PC-3 (cell line): ENCODE measurements around the gene CYB5B. TPM values are rescaled to one million over a fixed set of nuclear protein-coding genes. Genes with fewer than 3 reads are reported as not detected.

Experiments
- ATAC-seq: fragments of 200-7000 bp; cut with Tn5 transposase; 2 replicates; pipeline ENCODE4 v1.9.1; 2020; ENCODE audit warnings: mild to moderate bottlenecking, moderate library complexity
- BruUV-seq: library from RNA; stranded (reverse); fragments of 400-500 nt; replicated peaks from 2 replicates; lab custom pipeline; 2021; lab: Mats Ljungman, UMichigan
- CTCF ChIA-PET: fragments of 300-600 bp; sonication (Branson Sonifier 250); formaldehyde crosslinking; loops from one replicate; lab custom pipeline; 2022; ENCODE audit warnings: antibody characterized with exemption; lab: Charles Lee
- POLR2A ChIA-PET: fragments of 300-600 bp; sonication (Branson Sonifier 250); formaldehyde crosslinking; loops from one replicate; lab custom pipeline; 2022; ENCODE audit warnings: antibody characterized with exemption; ENCODE audit not compliant: unreplicated experiment; lab: Charles Lee
- DNase-seq: peaks from one replicate; pipeline ENCODE4 v3.0.0-alpha.2; 2015
- H2AFZ ChIP-seq: fragments of 300-600 bp; sonication (generic); 2 replicates; pipeline ENCODE4 v1.6.0; 2016; ENCODE audit warnings: antibody characterized with exemption, low read length
- H3F3A ChIP-seq: fragments of 300-600 bp; sonication (generic); one replicate; pipeline ENCODE4 v1.6.0; 2017; ENCODE audit warnings: antibody characterized with exemption, low read length, control low read depth, mild to moderate bottlenecking; ENCODE audit not compliant: unreplicated experiment
- H3K27ac ChIP-seq: fragments of 300-600 bp; sonication (generic); 2 replicates; pipeline ENCODE4 v1.5.1; 2016; ENCODE audit warnings: mild to moderate bottlenecking, low read length
- H3K27me3 ChIP-seq: fragments of 300-600 bp; sonication (generic); 2 replicates; pipeline ENCODE4 v1.6.1; 2016; ENCODE audit warnings: low read length, mixed read lengths
- H3K36me3 ChIP-seq: fragments of 300-600 bp; sonication (generic); 2 replicates; pipeline ENCODE4 v1.6.1; 2016; ENCODE audit warnings: low read depth, mixed run types, low read length, mixed read lengths
- H3K4me1 ChIP-seq: fragments of 300-600 bp; sonication (generic); 2 replicates; pipeline ENCODE4 v1.5.1; 2016; ENCODE audit warnings: low read length; ENCODE audit not compliant: insufficient read depth
- H3K4me2 ChIP-seq: fragments of 300-600 bp; sonication (generic); 2 replicates; pipeline ENCODE4 v1.6.0; 2016; ENCODE audit warnings: low read length
- H3K4me3 ChIP-seq: fragments of 300-600 bp; sonication (generic); 2 replicates; pipeline ENCODE4 v1.5.1; 2016; ENCODE audit warnings: mild to moderate bottlenecking, low read length, mixed read lengths
- H3K79me2 ChIP-seq: fragments of 300-600 bp; sonication (generic); 2 replicates; pipeline ENCODE4 v1.6.1; 2017; ENCODE audit warnings: low read length, mixed read lengths
- H3K9ac ChIP-seq: fragments of 300-600 bp; sonication (generic); 2 replicates; pipeline ENCODE4 v1.6.0; 2016; ENCODE audit warnings: mild to moderate bottlenecking, low read length
- H3K9me2 ChIP-seq: fragments of 300-600 bp; sonication (generic); replicated peaks from 2 replicates; pipeline ENCODE4 v1.6.1; 2016; ENCODE audit warnings: mixed run types, low read length, mixed read lengths
- H3K9me3 ChIP-seq: fragments of 300-600 bp; sonication (generic); 2 replicates; pipeline ENCODE4 v1.6.1; 2016; ENCODE audit warnings: low read length, mixed read lengths
- H4K20me1 ChIP-seq: fragments of 300-600 bp; sonication (generic); 2 replicates; pipeline ENCODE4 v1.6.1; 2016; ENCODE audit warnings: low read length, mixed read lengths
- EZH2 ChIP-seq: fragments of 300-600 bp; sonication (generic); IDR thresholded peaks from one replicate; pipeline ENCODE4 v1.6.1; 2017; ENCODE audit warnings: antibody characterized with exemption, mild to moderate bottlenecking, low read length; ENCODE audit not compliant: unreplicated experiment
- EZH2phosphoT487 ChIP-seq: fragments of 300-600 bp; sonication (generic); IDR thresholded peaks from 2 replicates; pipeline ENCODE4 v1.6.1; 2018; ENCODE audit warnings: mild to moderate bottlenecking, antibody characterized with exemption, low read length, borderline replicate concordance
- intact Hi-C: fragments of 100-400 bp; cut with micrococcal nuclease; formaldehyde crosslinking; loops from 2 replicates; pipeline ENCODE4 v1.9.0; 2023
- total RNA-seq: library from RNA; depleted of rRNA; stranded (reverse); fragments of >200 nt; gene quantifications from 2 replicates; pipeline ENCODE4 v1.2.3, GENCODE V29; 2014
- TF ChIP-seq, protein P1 (sequence below): fragments of 300-600 bp; sonication (generic); conservative IDR thresholded peaks from 2 replicates; pipeline ENCODE4 v1.5.1; 2017; ENCODE audit warnings: antibody characterized with exemption, low read depth, mild to moderate bottlenecking, low read length

Gene CYB5B
- total RNA-seq, 1 experiment from 2014 or later, result 64.5 TPM

DNA sequence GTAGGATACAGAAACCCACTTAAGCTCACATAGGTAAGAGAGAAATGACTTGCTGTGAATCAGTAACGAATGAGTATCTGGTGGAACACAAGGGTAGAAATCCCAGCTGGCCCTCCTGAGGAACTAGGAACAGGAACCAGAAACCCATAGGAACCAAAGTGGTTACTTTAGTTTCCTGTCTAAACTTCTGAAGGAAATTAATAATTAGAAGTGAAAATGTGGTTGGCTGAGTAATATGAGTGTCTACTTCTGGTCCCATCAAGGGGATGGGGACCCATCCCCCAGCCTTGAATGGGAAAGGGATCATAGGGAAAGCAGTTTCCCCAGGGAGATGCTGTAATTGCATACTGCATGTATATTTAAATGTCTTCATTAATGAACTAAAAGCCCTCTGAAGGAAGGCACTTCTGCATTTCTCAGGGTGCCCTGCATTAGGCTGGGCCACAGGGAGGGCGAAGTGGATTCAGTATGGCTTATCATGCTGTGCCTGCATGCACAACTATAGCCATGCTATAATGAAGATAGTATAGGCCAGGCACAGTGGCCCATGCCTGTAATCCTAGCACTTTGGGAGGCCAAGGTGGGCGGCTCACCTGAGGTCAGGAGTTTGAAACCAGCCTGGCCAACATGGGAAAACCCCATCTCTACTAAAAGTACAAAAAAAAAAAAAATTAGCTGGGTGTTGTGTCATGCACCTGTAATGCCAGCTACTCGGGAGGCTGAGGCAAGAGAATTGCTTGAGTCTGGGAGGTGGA, 45.6 kb downstream of the CYB5B start:
- Histone ChIP-seq H3K27me3 (no peaks in the 10 kb centered on the region), H3K36me3 (no peaks in the 10 kb centered on the region), H3K9me2 (no peaks in the 10 kb centered on the region), H3K4me2 (no peak overlapping the region), H2AFZ (no peak overlapping the region), H3K4me3 (no peak overlapping the region), H3F3A (no peaks in the 10 kb centered on the region), H3K9me3 (no peaks in the 10 kb centered on the region), H3K4me1 (peaks cover 21% of the 10 kb centered on the region), H3K9ac (no peak overlapping the region), H3K79me2 (no peaks in the 10 kb centered on the region), H4K20me1 (no peaks in the 10 kb centered on the region), H3K27ac (no peak overlapping the region)
- DNase-seq (no peak), ATAC-seq (no peak)
- intact Hi-C loops, result loop anchor here (5.0 to 10.0 kb wide), 3 partner anchors 53 to 97 kb away; partner anchors contain the start of gene NFAT5
- POLR2A ChIA-PET, result no interaction called here
- TF ChIP-seq, protein P1, sequence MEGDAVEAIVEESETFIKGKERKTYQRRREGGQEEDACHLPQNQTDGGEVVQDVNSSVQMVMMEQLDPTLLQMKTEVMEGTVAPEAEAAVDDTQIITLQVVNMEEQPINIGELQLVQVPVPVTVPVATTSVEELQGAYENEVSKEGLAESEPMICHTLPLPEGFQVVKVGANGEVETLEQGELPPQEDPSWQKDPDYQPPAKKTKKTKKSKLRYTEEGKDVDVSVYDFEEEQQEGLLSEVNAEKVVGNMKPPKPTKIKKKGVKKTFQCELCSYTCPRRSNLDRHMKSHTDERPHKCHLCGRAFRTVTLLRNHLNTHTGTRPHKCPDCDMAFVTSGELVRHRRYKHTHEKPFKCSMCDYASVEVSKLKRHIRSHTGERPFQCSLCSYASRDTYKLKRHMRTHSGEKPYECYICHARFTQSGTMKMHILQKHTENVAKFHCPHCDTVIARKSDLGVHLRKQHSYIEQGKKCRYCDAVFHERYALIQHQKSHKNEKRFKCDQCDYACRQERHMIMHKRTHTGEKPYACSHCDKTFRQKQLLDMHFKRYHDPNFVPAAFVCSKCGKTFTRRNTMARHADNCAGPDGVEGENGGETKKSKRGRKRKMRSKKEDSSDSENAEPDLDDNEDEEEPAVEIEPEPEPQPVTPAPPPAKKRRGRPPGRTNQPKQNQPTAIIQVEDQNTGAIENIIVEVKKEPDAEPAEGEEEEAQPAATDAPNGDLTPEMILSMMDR, result no peak
- TF ChIP-seq EZH2 (no peak), EZH2phosphoT487 (no peak)
- BruUV-seq, result no TSS peak
- CTCF ChIA-PET, result no interaction called here

DNA sequence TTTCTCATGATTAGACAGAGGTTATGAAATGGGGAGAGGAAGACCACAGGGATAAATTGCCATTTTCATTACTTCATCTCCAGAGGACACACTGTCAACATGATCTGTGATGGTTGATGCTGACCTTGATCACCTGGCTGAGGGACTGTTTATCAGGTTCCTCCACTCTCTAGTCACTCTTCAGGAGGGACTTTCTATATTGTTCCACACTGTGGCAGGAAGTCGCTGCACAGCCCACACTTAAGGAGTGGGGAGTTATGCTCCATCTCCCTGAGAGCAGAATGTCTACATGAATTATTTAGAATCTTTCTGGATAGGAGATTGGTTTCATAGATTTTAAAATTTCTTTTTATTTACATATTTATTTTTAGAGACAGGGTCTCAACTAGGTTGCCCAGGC, 46.7 kb downstream of the CYB5B start:
- Histone ChIP-seq H3F3A (no peaks in the 10 kb centered on the region), H3K36me3 (no peaks in the 10 kb centered on the region), H3K4me1 (peaks cover 11% of the 10 kb centered on the region), H3K79me2 (no peaks in the 10 kb centered on the region), H4K20me1 (no peaks in the 10 kb centered on the region), H2AFZ (no peak overlapping the region), H3K4me3 (no peak overlapping the region), H3K27ac (no peak overlapping the region), H3K9me2 (no peaks in the 10 kb centered on the region), H3K4me2 (no peak overlapping the region), H3K9me3 (no peaks in the 10 kb centered on the region), H3K27me3 (no peaks in the 10 kb centered on the region), H3K9ac (no peak overlapping the region)
- POLR2A ChIA-PET, result no interaction called here
- DNase-seq (no peak), ATAC-seq (no peak)
- intact Hi-C loops, result no loop called here
- BruUV-seq, result no TSS peak
- CTCF ChIA-PET, result no interaction called here
- TF ChIP-seq, protein P1, result no peak
- TF ChIP-seq EZH2 (no peak), EZH2phosphoT487 (no peak)

DNA sequence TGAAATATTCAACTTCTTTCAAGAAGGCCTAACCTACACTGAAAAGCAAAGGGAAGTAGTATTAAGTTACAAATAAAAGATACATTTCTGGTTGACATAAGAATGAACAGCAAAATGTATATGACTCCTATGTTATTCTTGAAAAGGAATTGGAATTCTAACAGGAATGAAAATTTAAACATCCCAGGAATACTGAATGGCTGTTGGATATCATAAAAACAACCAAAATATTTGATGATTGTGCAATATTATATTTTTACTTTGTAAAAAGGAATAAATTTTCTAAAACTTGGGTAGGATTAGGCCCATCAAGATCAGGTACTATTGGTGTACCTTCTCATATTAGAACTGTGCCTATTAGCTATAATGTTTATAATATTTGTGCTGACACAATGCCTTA, 50.0 kb downstream of the CYB5B start:
- Histone ChIP-seq H3K4me3 (no peak overlapping the region), H4K20me1 (no peaks in the 10 kb centered on the region), H2AFZ (no peak overlapping the region), H3K4me1 (peaks cover 16% of the 10 kb centered on the region), H3K27ac (no peak overlapping the region), H3K9me3 (no peaks in the 10 kb centered on the region), H3K9ac (no peak overlapping the region), H3K27me3 (no peaks in the 10 kb centered on the region), H3F3A (no peaks in the 10 kb centered on the region), H3K4me2 (no peak overlapping the region), H3K79me2 (no peaks in the 10 kb centered on the region), H3K36me3 (no peaks in the 10 kb centered on the region), H3K9me2 (no peaks in the 10 kb centered on the region)
- ChIA-PET POLR2A (no interaction called here), CTCF (no interaction called here)
- ATAC-seq (no peak), DNase-seq (no peak)
- TF ChIP-seq, protein P1, result no peak
- TF ChIP-seq EZH2phosphoT487 (no peak), EZH2 (no peak)
- BruUV-seq, result no TSS peak
- intact Hi-C loops, result no loop called here
